GM21825 (cell line): ENCODE results near the gene SPTBN1.
"Not testable (repeated sequence)": the region's sequence is repeated elsewhere in the genome, so short reads cannot be mapped to it uniquely, and the experiment has no call there.

Experiments used
- ATAC-seq: cut with Tn5 transposase; IDR thresholded peaks from one replicate; pipeline ENCODE4 v1.9.1; 2021; ENCODE audit warnings: mild to moderate bottlenecking, moderate library complexity; ENCODE audit not compliant: unreplicated experiment

SPTBN1 gene

GRCh38 chr2:54524226-54524991 is 68.3 kb downstream of the SPTBN1 start:
- peak; percentile 66 for ATAC-seq

GRCh38 chr2:54525321-54525720 is 69.2 kb downstream of the SPTBN1 start:
- no peak for ATAC-seq

GRCh38 chr2:54526226-54526879 is 70.2 kb downstream of the SPTBN1 start:
- ATAC-seq = no peak

GRCh38 chr2:54528311-54528955 is 72.3 kb downstream of the SPTBN1 start:
- no peak for ATAC-seq

GRCh38 chr2:54529518-54529917 is 73.4 kb downstream of the SPTBN1 start:
- not testable (repeated sequence) for ATAC-seq

- ATAC-seq = no peak
Measured at GRCh38 chr2:54529935-54530334, 73.8 kb downstream of the SPTBN1 start.

GRCh38 chr2:54531558-54531957 is 75.4 kb downstream of the SPTBN1 start:
- ATAC-seq = no peak

- ATAC-seq = no peak
Measured at GRCh38 chr2:54534221-54534620, 78.1 kb downstream of the SPTBN1 start.

GRCh38 chr2:54534625-54535024 is 78.5 kb downstream of the SPTBN1 start:
- ATAC-seq = no peak

- no peak for ATAC-seq
Measured at GRCh38 chr2:54535599-54536195, 79.6 kb downstream of the SPTBN1 start.

GRCh38 chr2:54536720-54537119 is 80.6 kb downstream of the SPTBN1 start:
- no peak for ATAC-seq

GRCh38 chr2:54538537-54538936 is 82.4 kb downstream of the SPTBN1 start:
- ATAC-seq = no peak

GRCh38 chr2:54539683-54540082 is 83.6 kb downstream of the SPTBN1 start:
- ATAC-seq = no peak

- ATAC-seq = no peak
Measured at GRCh38 chr2:54540194-54540593, 84.1 kb downstream of the SPTBN1 start.

GRCh38 chr2:54541995-54542394 is 85.9 kb downstream of the SPTBN1 start:
- ATAC-seq = no peak

GRCh38 chr2:54543733-54544396 is 87.7 kb downstream of the SPTBN1 start:
- no peak for ATAC-seq

- ATAC-seq = peak; percentile 68
Measured at GRCh38 chr2:54545702-54546450, 89.7 kb downstream of the SPTBN1 start.

- no peak for ATAC-seq
Measured at GRCh38 chr2:54546518-54546917, 90.4 kb downstream of the SPTBN1 start.

GRCh38 chr2:54546923-54547720 is 91.0 kb downstream of the SPTBN1 start:
- peak; percentile 54 for ATAC-seq
